ENCODE data around the gene KLF18. TPM values are rescaled to one million over a fixed set of nuclear protein-coding genes. Genes with fewer than 3 reads are reported as not detected.

KLF18 gene
- total RNA-seq, 1 experiment from 2014 or later: not detected

GRCh38 chr1:44103270-44104131, 37.9 kb downstream of the KLF18 start:
- no peak overlapping the region for H3K27ac ChIP-seq (ENCODE audit: low read length)
- no peaks in the 10 kb centered on the region for H3K36me3 ChIP-seq (ENCODE audit: insufficient read depth, low read length)
- H4K20me1 ChIP-seq (ENCODE audit: insufficient read depth, low read depth, low read length): no peaks in the 10 kb centered on the region
- no peak overlapping the region for H2AFZ ChIP-seq (ENCODE audit: low read length)
- no peaks in the 10 kb centered on the region for H3K4me1 ChIP-seq (ENCODE audit: low read length)
- no peaks in the 10 kb centered on the region for H3K27me3 ChIP-seq (ENCODE audit: low read length)
- H3K9ac ChIP-seq (ENCODE audit: low read length): no peak overlapping the region
- H3K4me3 ChIP-seq (ENCODE audit: low read length): no peak overlapping the region
- no peaks in the 10 kb centered on the region for H3K9me3 ChIP-seq (ENCODE audit: low read length)
- no peak for DNase-seq
- H3K4me2 ChIP-seq (ENCODE audit: low read depth, low read length, poor library complexity, severe bottlenecking): no peak overlapping the region
- no peaks in the 10 kb centered on the region for H3K9me2 ChIP-seq (replicated peaks; ENCODE audit: insufficient read depth, low read length)
- H3K79me2 ChIP-seq (ENCODE audit: low read length): no peaks in the 10 kb centered on the region

GRCh38 chr1:44101328-44101727, 40.1 kb downstream of the KLF18 start:
- Histone ChIP-seq H4K20me1 (ENCODE audit: insufficient read depth, low read depth, low read length) (no peaks in the 10 kb centered on the region), H2AFZ (ENCODE audit: low read length) (no peak overlapping the region), H3K27me3 (ENCODE audit: low read length) (no peaks in the 10 kb centered on the region), H3K9me2 (replicated peaks; ENCODE audit: insufficient read depth, low read length) (no peaks in the 10 kb centered on the region), H3K4me3 (ENCODE audit: low read length) (no peak overlapping the region), H3K4me2 (ENCODE audit: low read depth, low read length, poor library complexity, severe bottlenecking) (no peak overlapping the region), H3K9me3 (ENCODE audit: low read length) (no peaks in the 10 kb centered on the region), H3K4me1 (ENCODE audit: low read length) (no peaks in the 10 kb centered on the region), H3K9ac (ENCODE audit: low read length) (no peak overlapping the region), H3K27ac (ENCODE audit: low read length) (no peak overlapping the region), H3K36me3 (ENCODE audit: insufficient read depth, low read length) (no peaks in the 10 kb centered on the region), H3K79me2 (ENCODE audit: low read length) (no peaks in the 10 kb centered on the region)
- no peak for DNase-seq

- no peak overlapping the region for H2AFZ ChIP-seq (ENCODE audit: low read length)
- H3K9me2 ChIP-seq (replicated peaks; ENCODE audit: insufficient read depth, low read length): no peaks in the 10 kb centered on the region
- H3K79me2 ChIP-seq (ENCODE audit: low read length): no peaks in the 10 kb centered on the region
- H4K20me1 ChIP-seq (ENCODE audit: insufficient read depth, low read depth, low read length): no peaks in the 10 kb centered on the region
- no peak overlapping the region for H3K4me2 ChIP-seq (ENCODE audit: low read depth, low read length, poor library complexity, severe bottlenecking)
- H3K27me3 ChIP-seq (ENCODE audit: low read length): no peaks in the 10 kb centered on the region
- no peaks in the 10 kb centered on the region for H3K9me3 ChIP-seq (ENCODE audit: low read length)
- H3K27ac ChIP-seq (ENCODE audit: low read length): no peak overlapping the region
- H3K4me3 ChIP-seq (ENCODE audit: low read length): no peak overlapping the region
- H3K36me3 ChIP-seq (ENCODE audit: insufficient read depth, low read length): no peaks in the 10 kb centered on the region
- H3K4me1 ChIP-seq (ENCODE audit: low read length): no peaks in the 10 kb centered on the region
- no peak overlapping the region for H3K9ac ChIP-seq (ENCODE audit: low read length)
- DNase-seq: no peak
Observed at GRCh38 chr1:44100183-44100868, 41.1 kb downstream of the KLF18 start.

- Histone ChIP-seq H3K4me1 (ENCODE audit: low read length) (no peaks in the 10 kb centered on the region), H3K36me3 (ENCODE audit: insufficient read depth, low read length) (no peaks in the 10 kb centered on the region), H3K27me3 (ENCODE audit: low read length) (no peaks in the 10 kb centered on the region), H3K9me3 (ENCODE audit: low read length) (no peaks in the 10 kb centered on the region), H3K27ac (ENCODE audit: low read length) (no peak overlapping the region), H3K9ac (ENCODE audit: low read length) (no peak overlapping the region), H2AFZ (ENCODE audit: low read length) (no peak overlapping the region), H3K79me2 (ENCODE audit: low read length) (no peaks in the 10 kb centered on the region), H3K9me2 (replicated peaks; ENCODE audit: insufficient read depth, low read length) (no peaks in the 10 kb centered on the region), H3K4me2 (ENCODE audit: low read depth, low read length, poor library complexity, severe bottlenecking) (no peak overlapping the region), H4K20me1 (ENCODE audit: insufficient read depth, low read depth, low read length) (no peaks in the 10 kb centered on the region), H3K4me3 (ENCODE audit: low read length) (no peak overlapping the region)
- DNase-seq: no peak
Observed at GRCh38 chr1:44094047-44094446, 47.4 kb downstream of the KLF18 start.

- Histone ChIP-seq H3K27me3 (ENCODE audit: low read length) (no peaks in the 10 kb centered on the region), H3K9ac (ENCODE audit: low read length) (no peak overlapping the region), H3K4me1 (ENCODE audit: low read length) (no peaks in the 10 kb centered on the region), H4K20me1 (ENCODE audit: insufficient read depth, low read depth, low read length) (no peaks in the 10 kb centered on the region), H3K9me3 (ENCODE audit: low read length) (no peaks in the 10 kb centered on the region), H3K4me3 (ENCODE audit: low read length) (no peak overlapping the region), H3K9me2 (replicated peaks; ENCODE audit: insufficient read depth, low read length) (no peaks in the 10 kb centered on the region), H3K4me2 (ENCODE audit: low read depth, low read length, poor library complexity, severe bottlenecking) (no peak overlapping the region), H3K36me3 (ENCODE audit: insufficient read depth, low read length) (no peaks in the 10 kb centered on the region), H3K27ac (ENCODE audit: low read length) (no peak overlapping the region), H3K79me2 (ENCODE audit: low read length) (no peaks in the 10 kb centered on the region), H2AFZ (ENCODE audit: low read length) (no peak overlapping the region)
- no peak for DNase-seq
Observed at GRCh38 chr1:44090429-44091252, 50.8 kb downstream of the KLF18 start.

- H3K4me1 ChIP-seq (ENCODE audit: low read length): no peaks in the 10 kb centered on the region
- H3K4me2 ChIP-seq (ENCODE audit: low read depth, low read length, poor library complexity, severe bottlenecking): no peak overlapping the region
- no peaks in the 10 kb centered on the region for H4K20me1 ChIP-seq (ENCODE audit: insufficient read depth, low read depth, low read length)
- H3K27me3 ChIP-seq (ENCODE audit: low read length): no peaks in the 10 kb centered on the region
- no peaks in the 10 kb centered on the region for H3K9me3 ChIP-seq (ENCODE audit: low read length)
- DNase-seq: no peak
- H3K79me2 ChIP-seq (ENCODE audit: low read length): no peaks in the 10 kb centered on the region
- no peak overlapping the region for H2AFZ ChIP-seq (ENCODE audit: low read length)
- no peaks in the 10 kb centered on the region for H3K9me2 ChIP-seq (replicated peaks; ENCODE audit: insufficient read depth, low read length)
- no peak overlapping the region for H3K27ac ChIP-seq (ENCODE audit: low read length)
- no peaks in the 10 kb centered on the region for H3K36me3 ChIP-seq (ENCODE audit: insufficient read depth, low read length)
- H3K9ac ChIP-seq (ENCODE audit: low read length): no peak overlapping the region
- no peak overlapping the region for H3K4me3 ChIP-seq (ENCODE audit: low read length)
Observed at GRCh38 chr1:44089371-44090048, 51.9 kb downstream of the KLF18 start.
